AG09319 (cell line): Measurements from ENCODE around the gene TRMT11.

Source experiments
- DNase-seq: peaks from one replicate; pipeline ENCODE4 v3.0.0-alpha.2; 2010; ENCODE audit warnings: low read depth; ENCODE audit errors: extremely low read depth
- TF ChIP-seq, protein P1 (sequence below): IDR thresholded peaks from 2 replicates; pipeline ENCODE4 v1.5.1; 2011; ENCODE audit warnings: low read depth, mild to moderate bottlenecking, inconsistent platforms, low read length, moderate library complexity

Gene TRMT11

DNA sequence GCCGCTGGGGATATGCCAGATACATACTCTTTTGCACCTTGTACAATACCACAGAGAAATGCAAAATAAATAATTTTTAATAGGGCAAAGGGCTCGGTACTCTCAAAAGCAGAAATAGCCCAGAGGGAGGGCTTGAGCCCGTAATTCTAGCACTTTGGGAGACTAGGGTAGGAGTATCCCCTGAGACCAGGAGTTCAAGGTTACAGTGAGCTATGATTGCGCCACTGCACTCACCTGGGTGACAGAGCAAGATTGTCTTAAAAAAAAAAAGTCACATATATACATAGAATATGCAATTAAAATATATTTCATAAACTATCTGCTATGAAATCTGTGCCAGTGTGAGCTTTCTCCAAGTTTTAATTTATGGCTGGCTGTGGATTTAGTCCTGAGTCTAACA is 818 bp upstream of the TRMT11 start:
- TF ChIP-seq, protein P1, sequence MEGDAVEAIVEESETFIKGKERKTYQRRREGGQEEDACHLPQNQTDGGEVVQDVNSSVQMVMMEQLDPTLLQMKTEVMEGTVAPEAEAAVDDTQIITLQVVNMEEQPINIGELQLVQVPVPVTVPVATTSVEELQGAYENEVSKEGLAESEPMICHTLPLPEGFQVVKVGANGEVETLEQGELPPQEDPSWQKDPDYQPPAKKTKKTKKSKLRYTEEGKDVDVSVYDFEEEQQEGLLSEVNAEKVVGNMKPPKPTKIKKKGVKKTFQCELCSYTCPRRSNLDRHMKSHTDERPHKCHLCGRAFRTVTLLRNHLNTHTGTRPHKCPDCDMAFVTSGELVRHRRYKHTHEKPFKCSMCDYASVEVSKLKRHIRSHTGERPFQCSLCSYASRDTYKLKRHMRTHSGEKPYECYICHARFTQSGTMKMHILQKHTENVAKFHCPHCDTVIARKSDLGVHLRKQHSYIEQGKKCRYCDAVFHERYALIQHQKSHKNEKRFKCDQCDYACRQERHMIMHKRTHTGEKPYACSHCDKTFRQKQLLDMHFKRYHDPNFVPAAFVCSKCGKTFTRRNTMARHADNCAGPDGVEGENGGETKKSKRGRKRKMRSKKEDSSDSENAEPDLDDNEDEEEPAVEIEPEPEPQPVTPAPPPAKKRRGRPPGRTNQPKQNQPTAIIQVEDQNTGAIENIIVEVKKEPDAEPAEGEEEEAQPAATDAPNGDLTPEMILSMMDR: no peak
- no peak for DNase-seq

DNA sequence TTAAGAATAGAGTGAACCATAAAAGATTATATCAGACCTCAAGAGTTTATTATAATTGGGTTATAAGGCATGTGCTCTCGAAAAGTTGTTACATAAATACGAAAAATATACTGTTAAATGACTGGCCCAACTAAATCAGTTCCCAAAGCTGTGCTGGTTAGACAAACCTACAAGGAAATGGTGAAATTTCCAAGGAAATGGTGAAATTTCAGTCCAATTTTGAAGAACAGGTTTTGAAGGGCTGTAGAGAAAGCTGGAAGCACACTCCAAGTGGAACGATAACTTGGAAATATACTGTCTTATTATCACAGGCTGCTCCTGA is 400 bp upstream of the TRMT11 start:
- TF ChIP-seq, protein P1: no peak
- no peak for DNase-seq

DNA sequence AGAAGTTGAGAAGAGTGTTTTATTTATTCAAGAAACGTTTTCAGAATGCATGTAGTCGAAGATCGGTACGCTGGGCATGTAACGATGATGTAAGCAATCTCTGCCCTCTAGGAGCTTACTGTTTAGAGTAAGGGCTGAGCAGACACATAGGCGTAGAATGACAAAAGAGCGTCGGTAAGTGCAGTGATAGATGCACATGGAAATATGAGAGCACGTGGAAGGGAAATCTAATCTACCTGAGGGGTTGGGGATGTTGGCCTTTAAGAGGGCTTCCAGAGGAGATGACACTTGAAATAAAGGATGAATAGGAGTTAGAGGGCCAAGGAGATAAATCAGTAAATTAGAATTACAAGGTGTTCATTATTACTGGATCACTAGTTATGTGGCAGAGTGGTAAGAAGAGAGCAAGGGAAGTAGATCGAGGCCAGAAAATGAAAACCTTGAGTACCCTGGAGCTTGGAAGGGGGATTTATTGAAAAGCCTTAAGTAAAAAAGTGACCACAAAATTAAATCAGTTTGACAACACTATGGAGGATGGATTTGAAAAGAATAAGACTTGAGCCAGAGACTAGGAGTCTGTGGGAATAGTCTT is 782 bp downstream of the TRMT11 start:
- TF ChIP-seq, protein P1: no peak
- DNase-seq: no peak

DNA sequence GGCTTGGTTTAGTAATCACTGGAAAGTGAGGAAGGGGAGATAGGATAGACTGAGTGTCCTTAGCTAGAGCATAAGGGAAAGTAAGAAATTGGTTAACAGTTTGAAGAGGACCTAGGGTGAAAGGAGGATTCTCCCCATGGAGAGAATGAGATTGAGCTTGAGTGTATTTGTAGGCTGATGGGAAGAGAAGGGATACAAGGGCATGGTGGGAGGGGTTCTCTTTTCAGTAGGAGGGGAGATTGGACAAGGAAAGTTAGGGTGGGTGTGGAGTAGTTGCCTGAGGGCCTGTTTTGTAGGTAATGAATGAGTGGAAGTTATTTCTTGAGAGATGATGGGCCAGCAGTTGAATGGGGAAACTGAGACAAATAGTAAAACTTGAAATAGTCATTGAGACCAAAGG is 1.9 kb downstream of the TRMT11 start:
- DNase-seq: no peak
- TF ChIP-seq, protein P1: no peak

DNA sequence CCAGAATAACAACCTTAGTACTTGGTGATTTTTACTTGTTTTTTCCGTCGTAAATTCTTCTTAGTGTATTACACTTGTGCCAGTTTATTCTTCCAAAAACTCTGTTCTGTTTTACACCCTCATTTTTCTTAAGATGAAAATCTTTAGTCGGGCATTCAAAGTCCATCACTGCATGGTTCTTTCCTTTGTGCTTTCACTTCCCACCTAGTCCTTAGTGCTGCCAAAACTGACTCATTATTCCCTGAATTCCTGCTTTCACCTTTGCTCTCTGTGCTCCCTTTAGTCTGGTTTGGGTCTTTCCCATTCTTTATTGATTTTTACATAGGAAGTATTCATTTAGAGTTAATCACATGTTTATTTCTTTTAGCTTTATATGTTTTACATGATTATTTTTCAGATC is 3.3 kb downstream of the TRMT11 start:
- TF ChIP-seq, protein P1: no peak
- DNase-seq: no peak

DNA sequence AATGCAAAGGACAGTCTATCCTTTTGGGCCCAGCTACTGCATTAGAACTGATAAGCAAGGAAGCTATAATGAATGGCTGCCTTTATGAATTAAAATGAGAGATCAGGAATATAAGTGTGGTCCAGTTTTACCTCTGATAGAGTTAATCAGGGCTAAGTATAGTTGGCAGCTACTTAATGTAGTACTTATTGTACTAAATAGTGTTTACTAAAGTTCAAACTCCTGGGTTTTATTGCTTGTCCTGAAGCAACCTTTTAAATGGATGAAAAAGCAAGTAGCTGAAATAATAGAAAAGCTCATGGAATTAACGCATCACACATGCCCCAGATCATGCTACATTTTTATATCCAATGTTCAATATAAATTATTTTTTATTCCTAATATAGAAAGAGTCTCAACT is 5.3 kb downstream of the TRMT11 start:
- no peak for DNase-seq
- TF ChIP-seq, protein P1: no peak

DNA sequence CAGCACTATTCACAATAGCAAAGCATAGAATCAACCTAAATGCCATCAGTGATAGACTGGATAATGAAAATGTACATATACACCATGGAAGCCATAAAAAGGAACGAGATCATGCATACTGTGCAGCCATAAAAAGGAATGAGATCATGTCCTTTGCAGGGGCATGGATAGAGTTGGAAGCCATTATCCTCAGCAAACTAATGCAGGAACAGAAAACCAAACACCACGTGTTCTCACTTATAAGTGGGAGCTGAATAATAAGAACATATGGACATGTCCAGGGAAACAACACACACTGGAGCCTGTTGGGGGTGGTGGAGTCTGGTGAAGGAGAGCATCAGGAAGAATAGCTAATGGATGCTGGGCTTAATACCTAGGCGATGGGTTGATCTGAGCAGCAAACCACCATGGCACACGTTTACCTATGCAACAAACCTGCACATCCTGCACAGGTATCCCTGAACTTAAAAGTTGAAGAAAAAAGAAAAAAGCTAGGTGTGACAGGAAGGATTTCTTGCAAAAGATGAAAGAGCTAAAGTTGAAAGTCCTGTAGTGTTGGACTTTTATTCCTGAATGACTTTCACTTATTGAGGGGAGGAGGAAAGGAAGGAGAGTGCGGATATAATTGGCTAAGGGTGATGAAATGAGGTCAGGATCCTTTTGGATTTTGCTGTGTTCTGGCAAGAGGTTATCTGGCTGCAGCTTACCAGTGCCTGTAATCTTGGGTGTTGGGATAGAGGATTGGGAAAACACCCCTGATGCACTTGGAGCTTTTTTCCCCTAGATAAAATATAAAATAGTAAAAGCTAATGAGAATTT is 8.5 kb downstream of the TRMT11 start:
- TF ChIP-seq, protein P1: no peak
- DNase-seq: no peak
